DMS 273 treated with DMSO at 0.1 percent for 48 hours (cell line): Measurements from ENCODE around the gene DYNLT5.
A peak's percentile ranks its signal among the peaks of the same experiment; 100 is the strongest.
"Not testable (repeated sequence)": the region's sequence is repeated elsewhere in the genome, so short reads cannot be mapped to it uniquely, and the experiment has no call there.

ENCODE experiments used
- DNase-seq: peaks from one replicate; lab custom pipeline; 2025; lab: John Stamatoyannopoulos, UW

DYNLT5 gene

DNA sequence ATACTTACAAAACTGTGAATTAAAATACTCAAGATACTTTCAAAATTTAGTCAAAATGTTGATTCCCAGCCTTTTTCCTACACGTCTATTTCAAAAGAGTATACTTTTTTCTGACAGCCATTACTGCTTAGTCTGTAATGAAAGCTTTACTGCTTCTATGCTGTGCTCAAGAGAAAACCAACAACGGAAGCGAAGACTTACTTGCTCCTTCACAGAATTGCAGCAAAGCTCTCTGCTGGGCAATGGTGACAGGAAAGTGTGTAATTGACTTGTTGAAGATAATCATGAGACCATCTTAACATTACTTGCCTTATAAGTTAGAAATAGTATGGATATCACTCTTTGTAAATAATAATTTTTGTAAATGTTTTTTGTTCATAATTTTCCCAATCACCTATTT, 1.7 kb upstream of the DYNLT5 start:
- no peak for DNase-seq

DNA sequence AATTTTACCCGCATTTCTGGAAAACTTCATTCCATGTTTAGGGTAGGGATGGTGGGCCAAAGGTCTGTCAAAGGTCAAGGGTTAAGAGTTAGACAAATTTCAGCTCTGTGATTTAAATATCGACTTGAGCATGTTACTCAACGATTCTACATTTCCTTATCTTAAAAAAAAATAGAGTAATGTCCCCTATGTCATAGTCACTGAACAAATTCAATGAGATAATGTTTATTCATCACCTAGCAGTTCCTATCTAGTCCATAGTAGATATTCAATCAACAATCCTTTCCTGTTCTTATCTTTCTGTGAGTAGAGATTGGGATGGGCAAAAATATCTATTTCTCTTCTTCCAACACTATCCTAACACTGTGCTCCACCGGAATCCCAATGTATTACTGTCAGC, 1.1 kb upstream of the DYNLT5 start:
- no peak for DNase-seq

DNA sequence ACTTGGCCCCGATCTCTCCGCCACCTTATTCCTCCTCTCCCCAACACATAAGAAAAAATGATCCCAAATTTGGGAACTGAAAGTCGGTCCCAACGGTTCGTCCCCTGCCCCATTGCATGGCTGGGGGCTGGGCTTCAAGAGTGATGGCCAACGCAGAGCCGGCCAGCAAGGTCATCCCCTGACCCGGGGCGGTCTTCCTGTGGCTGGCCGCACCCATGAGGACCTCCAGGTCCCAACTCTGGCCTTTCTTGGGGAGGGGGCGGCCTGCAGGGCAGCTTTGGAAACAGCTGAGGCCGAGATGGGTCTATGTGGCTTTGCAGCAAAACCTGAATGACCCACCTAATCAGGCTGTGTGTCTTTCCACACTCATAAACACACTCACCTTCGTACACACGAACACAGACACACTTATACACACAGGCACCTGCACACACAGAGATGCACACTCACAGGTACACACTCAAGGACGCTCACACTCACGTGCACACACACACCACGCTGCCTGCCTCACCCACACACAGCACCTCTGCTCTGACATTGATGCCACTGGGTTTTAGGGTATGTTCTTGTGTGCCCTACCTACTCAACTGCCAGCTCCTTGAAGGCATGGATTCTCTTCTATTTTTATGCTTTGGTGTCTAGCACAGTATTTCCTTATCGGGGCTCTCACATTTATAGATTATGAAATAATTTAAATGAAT, 562 bp downstream of the DYNLT5 start:
- DNase-seq = no peak

DNA sequence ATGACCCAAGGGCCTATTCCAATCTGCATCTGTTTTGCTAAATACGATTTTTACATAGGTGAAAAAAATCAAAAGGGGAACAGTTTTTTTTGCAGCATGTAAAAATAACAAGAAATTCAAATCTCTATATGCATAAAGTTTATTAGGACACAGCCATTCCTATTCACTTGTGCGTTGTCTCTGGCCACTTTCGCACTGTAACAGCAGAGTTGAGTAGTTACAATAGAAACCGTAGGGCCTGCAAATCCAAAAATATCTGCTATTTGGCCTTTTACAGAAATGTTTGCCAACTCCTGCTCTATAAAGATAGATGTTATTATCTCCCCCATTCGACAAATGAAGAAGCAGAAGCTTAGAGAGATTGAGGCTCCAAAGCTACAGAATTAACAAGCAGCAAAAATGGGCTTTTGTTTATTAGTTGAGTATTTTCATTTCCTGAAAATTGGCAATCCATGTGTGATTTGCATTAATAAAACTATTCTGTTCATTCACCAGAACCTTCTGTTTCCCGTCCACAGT, 5.5 kb downstream of the DYNLT5 start:
- DNase-seq = no peak

DNA sequence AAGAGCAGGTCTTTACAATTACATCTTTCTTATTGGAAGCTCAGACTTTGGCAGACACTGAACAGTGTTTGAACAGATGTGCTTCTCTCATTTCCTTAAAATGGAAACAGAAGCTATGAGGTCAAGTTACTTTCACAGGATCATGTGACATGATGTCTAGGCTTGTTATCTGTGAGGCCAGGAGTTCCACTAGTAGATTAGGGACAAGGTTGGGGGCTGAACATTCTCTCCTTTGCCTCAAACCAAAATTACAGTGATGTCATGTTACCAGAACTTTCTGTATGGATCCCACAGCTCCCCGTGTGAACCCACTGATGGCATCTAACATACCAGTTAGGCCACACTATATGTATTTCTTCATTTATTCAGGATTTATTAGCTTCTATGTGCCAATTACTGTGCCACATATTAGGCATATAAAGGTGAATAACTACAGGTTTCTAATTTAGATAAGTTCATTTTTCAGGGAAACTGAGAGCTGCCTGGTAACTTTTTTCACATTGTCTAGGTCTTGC, 6.0 kb downstream of the DYNLT5 start:
- DNase-seq = peak; percentile 86

DNA sequence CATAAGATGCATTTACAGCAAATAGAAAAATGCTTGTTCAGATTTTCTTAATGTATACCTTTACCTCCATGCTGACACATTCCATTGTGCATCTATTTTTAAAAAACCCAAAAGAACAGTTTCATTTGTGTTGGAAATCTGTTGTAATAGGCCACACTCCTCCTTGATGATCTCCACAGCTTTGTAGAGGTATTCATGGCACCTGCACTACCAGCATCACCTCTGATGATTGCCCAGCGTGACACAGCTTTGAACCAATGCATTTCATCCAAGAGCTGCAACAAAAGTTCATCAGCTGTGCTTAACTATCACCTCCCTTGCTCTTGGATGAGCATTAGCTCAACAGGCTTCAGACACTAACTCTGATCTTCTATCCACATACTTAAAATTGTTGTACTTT, 8.2 kb downstream of the DYNLT5 start:
- DNase-seq = no peak

DNA sequence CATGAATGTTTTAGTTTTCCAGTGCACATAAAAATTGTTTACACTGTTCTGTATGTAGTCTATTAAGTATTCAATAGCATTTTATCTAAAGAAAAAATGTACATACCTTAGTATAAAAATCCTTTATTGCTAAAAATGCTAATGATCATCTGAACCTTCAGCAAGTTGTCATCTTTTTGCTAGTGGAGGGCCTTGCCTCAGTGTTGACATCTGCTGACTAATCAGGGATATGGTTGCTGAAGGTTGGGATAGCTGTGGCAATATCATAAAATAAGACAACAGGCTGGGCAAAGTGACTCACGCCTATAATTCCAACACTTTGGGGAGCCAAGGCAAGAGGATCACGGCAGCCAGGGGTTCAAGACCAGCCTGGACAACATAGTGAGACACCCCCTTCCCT, 9.0 kb downstream of the DYNLT5 start:
- DNase-seq = no peak

DNA sequence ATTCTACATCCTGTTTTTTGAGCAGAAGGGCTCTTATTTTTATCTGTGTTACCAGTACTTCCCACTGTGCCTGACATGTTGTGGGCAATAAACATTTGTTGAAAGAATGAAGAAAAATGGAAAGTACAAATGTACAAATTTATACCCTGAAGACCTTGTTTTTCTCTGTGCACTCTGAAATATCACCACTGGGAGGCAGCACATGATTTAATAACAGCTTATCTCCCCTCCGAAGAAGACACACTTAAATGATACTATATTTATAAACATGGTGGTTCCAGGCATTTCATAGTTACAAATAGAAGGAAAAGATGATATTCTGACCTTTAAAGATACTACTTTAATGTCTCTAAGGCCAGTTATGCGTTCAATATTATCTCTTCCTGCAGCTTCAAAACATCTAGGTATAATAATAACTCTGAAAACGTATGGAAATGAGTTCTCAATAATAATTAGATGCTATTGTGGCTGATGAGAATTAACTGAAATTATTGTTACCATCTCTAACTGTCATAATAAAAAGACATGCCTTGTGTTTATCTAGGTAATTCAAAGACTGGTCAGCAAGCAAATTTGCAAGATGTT, 12.8 kb downstream of the DYNLT5 start:
- DNase-seq = peak; percentile 3

DNA sequence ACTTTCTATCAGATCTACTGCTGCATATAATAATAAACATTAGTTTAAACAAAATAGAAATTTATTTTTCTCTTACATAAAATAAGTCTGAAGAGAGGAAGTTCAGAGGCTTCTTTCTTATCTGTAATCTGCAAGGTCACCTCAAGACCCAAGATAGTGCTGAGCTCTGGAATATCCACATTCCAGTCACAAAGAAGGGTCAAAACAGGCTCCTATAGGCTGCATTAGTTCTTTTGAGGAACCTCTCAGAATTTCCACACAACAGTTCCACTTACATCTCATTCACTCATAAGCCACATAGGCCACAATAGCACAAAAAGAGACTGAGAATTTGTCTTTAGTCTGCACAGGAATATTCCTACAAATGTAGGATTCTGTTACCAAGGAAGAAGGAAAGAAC, 15.4 kb downstream of the DYNLT5 start:
- no peak for DNase-seq

DNA sequence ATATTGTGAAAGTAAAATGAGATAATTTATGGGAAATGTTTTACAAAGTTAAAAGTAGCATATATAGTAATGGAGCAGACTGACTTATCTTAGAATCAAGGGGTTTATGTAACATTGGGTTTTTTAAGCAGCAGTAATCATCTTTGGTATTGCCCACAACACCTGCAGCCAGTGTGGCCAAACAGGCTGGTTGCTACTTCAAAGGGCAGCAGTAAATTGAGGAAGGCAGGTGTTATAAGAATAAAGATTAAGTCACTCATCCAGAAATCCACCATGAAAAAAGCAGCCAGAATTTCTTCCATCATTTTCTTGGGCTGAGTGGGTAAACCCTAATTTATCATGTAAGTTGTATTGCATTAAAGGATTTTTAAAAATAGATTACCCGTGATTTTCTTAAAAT, 16.7 kb downstream of the DYNLT5 start:
- DNase-seq = no peak

DNA sequence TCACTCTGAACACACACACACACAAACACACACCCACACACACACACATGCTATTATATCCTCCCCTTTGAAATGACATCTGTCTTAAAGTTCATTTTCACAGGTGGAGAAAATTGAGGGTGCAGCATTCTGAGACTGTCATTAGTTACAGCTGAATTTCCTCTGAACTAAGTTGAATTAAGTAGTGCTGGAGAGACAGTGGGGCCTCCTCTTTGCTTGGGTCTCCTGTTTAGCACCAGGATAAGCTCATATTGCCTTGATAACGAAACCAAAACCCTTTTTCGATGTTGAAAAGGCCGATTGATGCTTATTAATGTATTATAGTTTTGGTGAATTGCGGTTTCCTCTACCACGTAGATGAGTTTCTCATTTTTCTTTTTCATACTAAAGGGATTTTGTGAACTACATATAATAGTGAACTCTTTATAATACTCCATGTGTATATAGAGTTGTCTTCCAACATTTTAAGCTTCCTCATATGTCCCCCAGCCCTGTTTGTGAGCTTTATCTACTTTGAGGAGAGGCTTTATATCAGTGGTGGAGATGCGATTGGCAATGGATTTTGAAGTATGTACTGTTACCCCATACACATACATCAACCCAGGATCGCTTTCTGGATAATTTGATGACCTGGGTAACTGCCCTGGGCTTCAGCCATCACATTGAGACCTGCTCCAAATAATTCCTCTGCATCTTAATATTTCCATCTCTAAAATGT, 17.4 kb downstream of the DYNLT5 start:
- no peak for DNase-seq

DNA sequence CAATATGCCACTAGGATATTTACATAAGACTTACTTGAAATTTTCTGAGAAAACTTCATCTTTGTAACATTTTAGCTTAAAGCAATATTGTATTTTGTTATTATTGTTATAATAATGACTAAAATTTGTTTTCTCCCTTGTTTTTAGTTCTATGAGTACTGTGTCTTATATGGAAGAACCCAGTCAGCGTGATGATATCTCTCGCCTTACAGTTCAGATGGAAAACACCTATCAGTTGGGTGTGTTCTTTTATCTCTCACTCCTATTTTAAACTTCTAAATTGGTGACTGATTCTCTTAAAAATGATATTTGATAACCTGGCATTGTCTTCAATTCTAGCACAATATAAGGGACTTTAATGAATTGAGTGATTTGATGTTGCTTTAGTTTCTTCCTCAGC, 18.0 kb downstream of the DYNLT5 start:
- no peak for DNase-seq

DNA sequence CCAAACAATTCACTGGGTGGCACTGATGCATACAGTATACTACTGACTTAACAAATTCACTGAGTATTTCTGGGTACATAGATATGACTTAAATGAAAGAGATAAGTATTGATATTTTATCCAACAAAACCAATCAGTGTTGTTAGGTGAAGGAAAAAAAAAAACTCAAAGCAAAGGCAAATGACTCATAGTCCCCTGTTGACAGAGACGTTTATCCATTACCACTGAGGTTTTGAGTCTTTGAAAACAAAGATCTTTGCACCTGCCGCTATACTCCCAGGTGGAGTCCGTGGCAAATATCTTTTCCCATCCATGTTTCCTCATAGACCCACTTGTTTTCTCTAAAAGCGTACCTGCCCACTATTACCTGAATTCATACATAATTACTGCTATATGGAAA, 18.4 kb downstream of the DYNLT5 start:
- no peak for DNase-seq

DNA sequence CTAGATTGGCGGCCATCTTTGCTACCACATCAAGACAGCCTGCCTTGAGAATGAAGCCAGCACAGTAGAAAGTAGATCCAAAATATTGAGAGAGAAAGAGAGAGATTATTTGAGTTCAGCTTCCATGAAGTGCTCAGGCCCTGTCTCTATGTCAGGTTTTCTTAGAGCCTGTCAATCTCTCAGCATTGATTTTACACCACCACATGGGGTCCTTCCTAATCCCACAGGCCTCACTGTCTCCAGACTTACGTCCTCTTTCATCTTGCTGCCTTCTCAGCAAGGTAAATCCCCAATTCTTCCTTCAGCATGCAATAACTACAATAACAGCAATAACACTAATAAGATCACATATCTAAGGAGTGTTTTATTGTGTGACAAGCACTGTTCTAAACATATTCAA, 21.0 kb downstream of the DYNLT5 start:
- DNase-seq = no peak

DNA sequence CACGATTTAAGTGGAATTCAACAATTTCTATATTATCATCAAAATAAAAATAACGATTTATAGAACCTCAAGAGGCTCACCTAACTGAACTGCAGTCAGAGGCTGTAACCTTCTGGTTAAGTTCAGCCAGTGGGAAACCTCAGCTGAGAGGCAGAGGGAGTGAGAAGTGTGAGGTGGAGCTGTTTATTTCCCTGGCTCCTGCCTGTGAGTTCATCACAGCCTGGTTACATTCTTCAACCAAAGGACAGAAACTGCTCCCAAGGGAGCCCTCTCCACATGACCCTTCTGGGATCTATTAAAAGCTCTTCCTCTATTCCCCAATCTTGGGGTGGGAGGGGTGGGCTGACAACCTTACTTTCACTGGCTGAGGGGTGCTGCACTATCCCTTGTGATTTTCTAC, 22.2 kb downstream of the DYNLT5 start:
- DNase-seq = no peak

DNA sequence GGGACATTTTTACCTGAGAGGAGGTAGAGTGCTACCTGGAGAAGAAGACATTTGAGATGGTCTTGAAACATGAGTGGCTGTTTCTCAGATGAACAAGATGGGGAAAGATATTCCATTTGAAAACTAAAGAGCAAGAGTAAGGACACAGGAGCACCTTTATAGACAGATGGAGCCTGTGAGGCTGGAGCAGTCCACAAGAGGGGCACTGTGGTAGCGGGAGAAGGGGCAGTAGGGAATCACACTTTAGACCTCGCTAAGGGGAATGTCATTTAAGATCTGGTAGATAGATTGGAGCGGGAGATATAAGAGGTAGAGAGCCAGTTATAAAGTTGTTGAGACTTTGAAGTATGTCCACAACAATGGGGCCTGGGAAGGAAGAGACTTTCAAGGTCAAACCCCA, 23.4 kb downstream of the DYNLT5 start:
- no peak for DNase-seq

DNA sequence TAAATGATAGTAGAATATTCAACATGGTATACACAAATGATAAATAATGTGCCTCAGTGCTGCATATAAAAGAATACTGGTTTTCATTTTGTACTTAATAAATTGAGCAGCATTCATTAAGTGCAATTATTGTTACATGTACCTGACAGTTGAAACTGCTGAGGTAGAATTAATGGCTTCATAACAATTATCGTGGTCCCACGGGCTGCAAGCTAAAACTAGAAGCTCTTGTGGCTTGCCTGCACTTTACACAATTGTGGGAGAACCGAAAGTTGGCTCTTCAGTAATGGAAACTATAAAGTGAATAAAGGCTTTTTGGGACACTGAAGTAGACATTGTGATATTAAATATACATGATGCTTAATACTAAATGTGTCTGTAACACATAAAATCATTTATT, 25.6 kb downstream of the DYNLT5 start:
- no peak for DNase-seq

DNA sequence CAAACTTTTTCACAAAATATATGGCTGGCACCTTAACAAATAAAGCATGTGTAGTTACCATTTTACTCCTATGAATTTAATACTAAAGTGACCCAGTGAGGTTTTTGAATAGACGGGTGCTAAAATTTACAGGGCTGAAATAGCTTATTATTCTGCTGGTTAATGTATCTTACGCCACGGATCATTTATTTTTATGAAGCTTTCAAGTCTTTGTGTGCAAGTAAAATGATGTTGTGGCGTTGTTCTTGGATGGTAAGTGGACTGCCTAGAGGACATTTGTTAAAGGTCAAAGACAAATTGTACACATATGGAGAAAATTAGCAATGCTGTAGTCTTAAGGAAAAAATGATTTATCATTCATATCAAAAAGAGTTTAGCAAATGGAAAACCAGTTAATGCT, 26.0 kb downstream of the DYNLT5 start:
- DNase-seq = no peak

DNA sequence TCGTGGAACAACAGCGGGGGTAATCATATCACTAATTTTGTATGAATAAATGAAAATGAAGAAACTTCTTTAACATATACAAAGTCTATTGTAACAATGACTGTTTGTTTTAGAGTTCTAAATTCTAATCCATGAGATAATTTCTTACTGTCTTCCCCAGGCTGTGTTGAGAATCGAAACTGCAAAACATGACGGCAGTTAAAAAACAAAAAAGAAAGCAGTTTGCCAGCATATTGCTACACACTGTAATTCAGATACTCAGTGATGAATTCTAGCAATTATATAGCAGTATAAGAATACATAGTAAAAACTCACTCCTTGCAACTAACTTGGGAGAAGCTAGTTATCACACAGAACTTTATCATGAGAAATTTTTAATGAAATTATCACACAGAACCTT, 26.7 kb downstream of the DYNLT5 start:
- no peak for DNase-seq

DNA sequence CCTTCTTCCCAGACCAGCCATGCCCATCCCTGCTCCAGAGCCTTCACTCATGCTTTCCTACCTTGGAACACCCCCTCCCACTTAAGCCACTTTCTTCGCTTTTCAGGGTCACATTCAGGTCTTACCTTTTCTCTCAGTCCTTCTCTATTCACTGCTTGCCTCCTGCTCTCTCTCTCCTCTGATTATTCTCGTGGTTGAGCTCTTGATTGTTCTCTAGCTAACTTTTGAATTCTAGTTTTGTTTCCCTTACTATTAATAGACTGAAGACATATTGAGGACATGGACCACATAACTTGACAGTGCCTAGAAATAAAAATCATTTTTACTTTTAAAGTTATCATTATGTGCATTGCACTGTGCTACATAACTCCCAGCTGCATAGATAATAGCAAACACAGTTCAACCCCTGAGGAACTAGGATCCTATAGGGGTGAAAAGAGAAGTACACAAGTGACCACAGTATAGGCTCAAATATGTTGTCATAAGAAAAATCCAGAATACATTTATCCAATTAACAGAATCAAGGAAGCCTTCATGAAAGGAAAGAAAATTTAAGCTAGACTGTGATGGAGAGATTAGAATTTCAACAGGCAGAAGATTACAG, 27.3 kb downstream of the DYNLT5 start:
- DNase-seq = no peak

DNA sequence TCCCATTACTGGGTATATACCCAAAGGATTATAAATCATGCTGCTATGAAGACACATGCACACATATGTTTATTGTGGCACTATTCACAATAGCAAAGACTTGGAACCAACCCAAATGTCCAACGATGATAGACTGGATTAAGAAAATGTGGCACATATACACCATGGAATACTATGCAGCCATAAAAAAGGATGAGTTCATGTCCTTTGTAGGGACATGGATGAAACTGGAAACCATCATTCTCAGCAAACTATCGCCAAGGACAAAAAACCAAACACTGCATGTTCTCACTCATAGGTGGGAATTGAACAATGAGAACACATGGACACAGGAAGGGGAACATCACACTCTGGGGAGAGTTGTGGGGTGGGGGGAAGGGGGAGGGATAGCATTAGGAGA, 33.5 kb downstream of the DYNLT5 start:
- not testable (repeated sequence) for DNase-seq

DNA sequence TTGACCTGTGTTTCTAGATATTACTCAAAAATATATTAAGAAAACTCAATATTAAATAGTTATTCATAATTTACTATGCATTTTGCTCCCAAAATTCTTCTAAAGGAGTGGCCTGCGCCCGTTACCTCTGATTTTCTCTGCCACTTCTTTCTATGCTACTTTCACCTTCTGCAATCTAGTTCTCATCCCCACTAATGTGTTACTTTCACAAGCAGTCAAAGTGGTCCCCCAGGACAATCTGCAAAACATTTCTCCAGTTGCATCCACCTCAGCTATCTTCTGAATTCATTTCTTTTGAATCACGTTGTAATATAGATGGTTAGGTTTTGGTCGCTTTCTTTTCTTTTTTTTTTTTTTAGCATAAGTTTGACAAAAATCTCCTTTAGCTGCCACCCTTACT, 35.4 kb downstream of the DYNLT5 start:
- DNase-seq = no peak
